Endothelial cell of umbilical vein (primary cell): ENCODE data around the gene LRRC32. TPM values are rescaled to one million over a fixed set of nuclear protein-coding genes. Genes with fewer than 3 reads are reported as not detected.

Experiments used
- BruUV-seq: library from RNA; stranded (reverse); fragments of 400-500 nt; replicated peaks from 2 replicates; lab custom pipeline; 2021; lab: Mats Ljungman, UMichigan
- CTCF ChIA-PET: fragments of 300-600, 350-600 bp; sonication (Branson Sonifier 250); formaldehyde crosslinking; loops from one replicate; lab custom pipeline; 2021; ENCODE audit warnings: antibody characterized with exemption, inconsistent platforms; lab: Charles Lee
- POLR2A ChIA-PET: fragments of 300-600, 350-600 bp; sonication (Branson Sonifier 250); formaldehyde crosslinking; loops from one replicate; lab custom pipeline; 2021; ENCODE audit warnings: antibody characterized with exemption, inconsistent platforms; lab: Charles Lee
- DNase-seq: peaks from one replicate; pipeline ENCODE4 v3.0.0-alpha.2; 2011; ENCODE audit warnings: low read depth, low spot score
- FAIRE-seq: peaks from 2 replicates; lab custom pipeline; 2011; peaks lifted over from hg19 to GRCh38; lab: Jason Lieb, UNC
- H2AFZ ChIP-seq: 2 replicates; pipeline ENCODE4 v1.6.0; 2012; ENCODE audit warnings: low read depth, low read length, control low read depth, inconsistent platforms
- H3K27ac ChIP-seq: 2 replicates; pipeline ENCODE4 v1.5.1; 2011; ENCODE audit warnings: low read depth, mild to moderate bottlenecking, control low read depth, low read length, moderate library complexity; ENCODE audit not compliant: insufficient read depth
- H3K27me3 ChIP-seq, 2 experiments: 2 replicates each; pipeline versions ENCODE4 v1.6.0 to v1.6.1; 2011; ENCODE audit warnings: low read length in 2 of 2, mixed read lengths in 1 of 2; ENCODE audit not compliant: control insufficient read depth in 2 of 2, insufficient read depth in 2 of 2
- H3K36me3 ChIP-seq, 2 experiments: 2 replicates in 1 of 2; 3 replicates in 1 of 2; pipeline ENCODE4 v1.5.1; 2011; ENCODE audit warnings: low read length in 2 of 2, mild to moderate bottlenecking in 1 of 2, moderate library complexity in 1 of 2; ENCODE audit not compliant: control insufficient read depth in 2 of 2, insufficient read depth in 2 of 2; ENCODE audit errors: extremely low read depth in 1 of 2
- H3K4me1 ChIP-seq: 3 replicates; pipeline ENCODE4 v1.5.1; 2011; ENCODE audit warnings: mild to moderate bottlenecking, low read length; ENCODE audit not compliant: control insufficient read depth, insufficient read depth; ENCODE audit errors: extremely low read depth
- H3K4me2 ChIP-seq: 2 replicates; pipeline ENCODE4 v1.6.1; 2011; ENCODE audit warnings: low read length, control low read depth, mixed read lengths; ENCODE audit not compliant: insufficient read depth
- H3K4me3 ChIP-seq, 3 experiments: fragments of 200-600 bp in 1 of 3; sonication (generic), shearing (Covaris generic) in 1 of 3; replicated peaks in 1 of 3; 2 replicates each; pipeline ENCODE4 v1.5.1; 2011 to 2016; ENCODE audit warnings: control low read depth in 3 of 3, low read length in 3 of 3, mild to moderate bottlenecking in 2 of 3, inconsistent platforms in 1 of 3, low read depth in 1 of 3, moderate library complexity in 1 of 3; ENCODE audit not compliant: insufficient read depth in 1 of 3
- H3K79me2 ChIP-seq: 2 replicates; pipeline ENCODE4 v1.6.0; 2012; ENCODE audit warnings: low read length, inconsistent platforms; ENCODE audit not compliant: control insufficient read depth, insufficient read depth
- H3K9ac ChIP-seq: replicated peaks from 2 replicates; pipeline ENCODE3; 2011; ENCODE audit warnings: low read length, control low read depth; ENCODE audit not compliant: insufficient read depth; ENCODE audit errors: extremely low read depth
- H3K9me1 ChIP-seq: replicated peaks from 3 replicates; pipeline ENCODE4 v1.6.0; 2011; ENCODE audit warnings: mild to moderate bottlenecking, low read length; ENCODE audit not compliant: control insufficient read depth, insufficient read depth; ENCODE audit errors: extremely low read depth
- H3K9me3 ChIP-seq: replicated peaks from 2 replicates; pipeline ENCODE4 v1.5.1; 2012; ENCODE audit warnings: low read length, inconsistent platforms; ENCODE audit not compliant: control insufficient read depth, insufficient read depth
- H4K20me1 ChIP-seq: replicated peaks from 2 replicates; pipeline ENCODE3; 2011; ENCODE audit warnings: mild to moderate bottlenecking, low read length; ENCODE audit not compliant: control insufficient read depth, insufficient read depth; ENCODE audit errors: extremely low read depth
- EZH2 ChIP-seq: IDR thresholded peaks from 2 replicates; pipeline ENCODE4 v1.6.1; 2012; ENCODE audit warnings: borderline replicate concordance, low read depth, mild to moderate bottlenecking, moderate library complexity, low read length, inconsistent platforms; ENCODE audit not compliant: severe bottlenecking
- FOS ChIP-seq: IDR thresholded peaks from 2 replicates; pipeline ENCODE4 v1.6.1; 2011; ENCODE audit warnings: mild to moderate bottlenecking, low read length, moderate library complexity, borderline replicate concordance; ENCODE audit not compliant: insufficient read depth
- GATA2 ChIP-seq: IDR thresholded peaks from 2 replicates; pipeline ENCODE4 v1.7.0; 2011; ENCODE audit warnings: low read depth, mild to moderate bottlenecking, moderate library complexity, mixed read lengths, low read length; ENCODE audit not compliant: insufficient read length, insufficient read depth
- JUN ChIP-seq: IDR thresholded peaks from 2 replicates; pipeline ENCODE4 v1.6.1; 2011; ENCODE audit warnings: borderline replicate concordance, low read depth; ENCODE audit not compliant: insufficient read length, insufficient read depth
- MAX ChIP-seq: IDR thresholded peaks from 2 replicates; pipeline ENCODE4 v1.6.1; 2011; ENCODE audit not compliant: insufficient read depth, insufficient read length
- MYC ChIP-seq: IDR thresholded peaks from one replicate; pipeline ENCODE4 v1.6.1; 2011; ENCODE audit warnings: mild to moderate bottlenecking, low read depth, low read length
- POLR2A ChIP-seq: IDR thresholded peaks from 2 replicates; pipeline ENCODE4 v1.6.1; 2012; ENCODE audit warnings: low read depth, mild to moderate bottlenecking, control low read depth, low read length
- dilution Hi-C: fragments of 300-500 bp; cut with MboI; formaldehyde crosslinking; loops from one replicate; pipeline ENCODE4 v1.15.0; 2019; ENCODE audit warnings: low sequenced_read_pairs; ENCODE audit not compliant: extremely low pct_ligation_motif_present
- intact Hi-C: fragments of 100-400 bp; cut with micrococcal nuclease; formaldehyde crosslinking; loops from one replicate; pipeline ENCODE4 v1.10.0; 2022
- polyA plus RNA-seq, 4 experiments: library from polyadenylated mRNA; depleted of rRNA in 3 of 4; stranded (reverse) in 3 of 4; unstranded in 1 of 4; fragments of >200 nt; gene quantifications; 2 replicates each; pipeline versions ENCODE4 v1.2.1 to v1.2.3, GENCODE V29; 2011 to 2012; ENCODE audit warnings: missing spikeins in 1 of 4
- total RNA-seq: library from RNA; stranded (reverse); gene quantifications from 2 replicates; pipeline ENCODE4 v1.2.3, GENCODE V29; 2021
- TF ChIP-seq, protein P1 (sequence below), 2 donors: IDR thresholded peaks; 1 replicate in 1 of 2; 2 replicates in 1 of 2; pipeline ENCODE4 v1.5.1; 2011; ENCODE audit warnings: low read length in 2 of 2, mild to moderate bottlenecking in 2 of 2, moderate library complexity in 2 of 2, control low read depth in 1 of 2, inconsistent platforms in 1 of 2, low read depth in 1 of 2; ENCODE audit not compliant: insufficient read depth in 1 of 2; ENCODE audit errors: extremely low read depth in 1 of 2

LRRC32 gene
- total and polyA plus RNA-seq, 2 donors (not counting 3 experiments of a cell fraction or from before 2014, with no cell fraction given) = 77.2 to 117 TPM

DNA sequence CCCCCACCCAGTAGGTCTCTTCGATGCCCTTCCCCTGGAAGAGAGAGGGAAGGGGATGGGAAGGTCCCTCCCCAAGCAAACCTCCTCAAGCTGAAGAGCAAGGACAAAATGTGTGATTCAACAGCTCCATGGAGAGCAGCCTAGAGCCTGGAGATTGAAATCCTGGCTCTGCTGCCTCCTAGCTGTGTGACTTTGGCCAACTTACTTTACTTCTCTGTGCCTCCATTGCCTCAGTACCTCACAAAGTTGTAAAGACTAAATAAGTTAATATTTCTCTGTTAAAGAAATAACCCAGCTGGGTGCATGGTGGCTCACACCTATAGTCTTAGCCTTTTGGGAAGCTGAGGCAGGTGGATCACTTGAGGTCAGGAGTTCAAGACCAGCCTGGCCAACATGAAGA is 21.1 kb upstream of the LRRC32 start:
- no peak overlapping the region for H3K4me2 ChIP-seq
- ChIA-PET POLR2A (no interaction called here), CTCF (interaction anchor here (1.0 to 1.2 kb wide), 2 partner anchors 11 to 30 kb away, joined by 3 read pairs; no protein-coding TSS in a partner anchor)
- H3K4me1 ChIP-seq = peaks cover 18% of the 10 kb centered on the region
- no peaks in the 10 kb centered on the region for H3K27me3 ChIP-seq
- H3K36me3 ChIP-seq = no peaks in the 10 kb centered on the region
- no peaks in the 10 kb centered on the region for H4K20me1 ChIP-seq
- H3K79me2 ChIP-seq = no peaks in the 10 kb centered on the region
- TF ChIP-seq GATA2 (no peak), POLR2A (no peak), MYC (no peak), FOS (no peak), EZH2 (no peak), JUN (no peak), MAX (no peak)
- TF ChIP-seq, protein P1, sequence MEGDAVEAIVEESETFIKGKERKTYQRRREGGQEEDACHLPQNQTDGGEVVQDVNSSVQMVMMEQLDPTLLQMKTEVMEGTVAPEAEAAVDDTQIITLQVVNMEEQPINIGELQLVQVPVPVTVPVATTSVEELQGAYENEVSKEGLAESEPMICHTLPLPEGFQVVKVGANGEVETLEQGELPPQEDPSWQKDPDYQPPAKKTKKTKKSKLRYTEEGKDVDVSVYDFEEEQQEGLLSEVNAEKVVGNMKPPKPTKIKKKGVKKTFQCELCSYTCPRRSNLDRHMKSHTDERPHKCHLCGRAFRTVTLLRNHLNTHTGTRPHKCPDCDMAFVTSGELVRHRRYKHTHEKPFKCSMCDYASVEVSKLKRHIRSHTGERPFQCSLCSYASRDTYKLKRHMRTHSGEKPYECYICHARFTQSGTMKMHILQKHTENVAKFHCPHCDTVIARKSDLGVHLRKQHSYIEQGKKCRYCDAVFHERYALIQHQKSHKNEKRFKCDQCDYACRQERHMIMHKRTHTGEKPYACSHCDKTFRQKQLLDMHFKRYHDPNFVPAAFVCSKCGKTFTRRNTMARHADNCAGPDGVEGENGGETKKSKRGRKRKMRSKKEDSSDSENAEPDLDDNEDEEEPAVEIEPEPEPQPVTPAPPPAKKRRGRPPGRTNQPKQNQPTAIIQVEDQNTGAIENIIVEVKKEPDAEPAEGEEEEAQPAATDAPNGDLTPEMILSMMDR (IDR thresholded peaks at IDR 0.05; ENCODE audit: extremely low read depth in 1 of 2, insufficient read depth in 1 of 2, low read depth in 1 of 2, low read length in 2 of 2) = no peak
- H3K27ac ChIP-seq = no peak overlapping the region
- no TSS peak for BruUV-seq
- no peaks in the 10 kb centered on the region for H3K9me3 ChIP-seq
- FAIRE-seq (no peak), DNase-seq (no peak)
- H3K4me3 ChIP-seq = no peak overlapping the region
- H3K9ac ChIP-seq = no peak overlapping the region
- no peaks in the 10 kb centered on the region for H3K9me1 ChIP-seq
- intact Hi-C loops (no loop called here), dilution Hi-C loops (no loop called here)
- no peak overlapping the region for H2AFZ ChIP-seq
